Upper lobe of left lung (tissue), 6 donors: Measurements from ENCODE around the gene ADGRV1. TPM values are rescaled to one million over a fixed set of nuclear protein-coding genes. Genes with fewer than 3 reads are reported as not detected.

Experiments
- ATAC-seq, 2 donors: fragments of 200-7000 bp; cut with Tn5 transposase; one replicate each; pipeline ENCODE4 v1.9.1; 2022; ENCODE audit warnings: mild to moderate bottlenecking in 2 of 2, moderate library complexity in 2 of 2; ENCODE audit not compliant: low FRiP score in 2 of 2
- DNase-seq, 2 donors: peaks; one replicate each; pipeline ENCODE4 v3.0.0-alpha.2; 2019 to 2020
- H3K27ac ChIP-seq, 4 donors: fragments of 200-600 bp; sonication (generic); one replicate each; pipeline ENCODE4 v1.5.1; 2016 to 2019
- H3K27me3 ChIP-seq, 4 donors: fragments of 200-600 bp; sonication (generic); one replicate each; pipeline ENCODE4 v1.5.1; 2017 to 2019
- H3K36me3 ChIP-seq, 4 donors: fragments of 200-600 bp; sonication (generic); one replicate each; pipeline ENCODE4 v1.5.1; 2016 to 2019
- H3K4me1 ChIP-seq, 4 donors: fragments of 200-600 bp; sonication (generic); one replicate each; pipeline ENCODE4 v1.5.1; 2018 to 2019
- H3K4me3 ChIP-seq, 4 donors: fragments of 200-600 bp; sonication (generic); one replicate each; pipeline ENCODE4 v1.5.1; 2017 to 2019; ENCODE audit warnings: mild to moderate bottlenecking in 2 of 4, moderate library complexity in 1 of 4
- H3K9me3 ChIP-seq, 4 donors: fragments of 200-600 bp; sonication (generic); one replicate each; pipeline ENCODE4 v1.5.1; 2018 to 2019
- EP300 ChIP-seq, 4 donors: sonication (generic); formaldehyde crosslinking; IDR thresholded peaks; one replicate each; pipeline ENCODE4 v1.5.1; 2017; ENCODE audit warnings: antibody characterized with exemption in 4 of 4, control low read depth in 2 of 4
- POLR2A ChIP-seq, 4 donors: fragments of 450-650 bp; IDR thresholded peaks; one replicate each; pipeline ENCODE4 v1.5.1; 2016 to 2017; ENCODE audit warnings: antibody characterized with exemption in 4 of 4, mild to moderate bottlenecking in 2 of 4
- POLR2AphosphoS5 ChIP-seq, 2 donors: sonication (generic); formaldehyde crosslinking; IDR thresholded peaks; one replicate each; pipeline ENCODE4 v1.5.1; 2017; ENCODE audit warnings: antibody characterized with exemption in 2 of 2
- WGBS, 2 donors: methylation state at CpG; one replicate each; pipeline ENCODE4 v1.1.5; 2017 to 2018; 5-methylcytosine and 5-hydroxymethylcytosine counted together
- total RNA-seq, 6 donors: library from RNA; depleted of rRNA in 4 of 6; stranded (reverse); fragments of >200 nt in 4 of 6; gene quantifications; one replicate each; pipeline versions ENCODE4 v1.1.0 to v1.2.1, GENCODE V29; 2016 to 2021
- TF ChIP-seq, protein P1 (sequence below), 6 experiments: fragments of 450-650 bp in 4 of 6; fragments of 200-600 bp in 2 of 6; sonication (generic) in 2 of 6; IDR thresholded peaks; one replicate each; pipeline ENCODE4 v1.5.1; 2016 to 2019; ENCODE audit warnings: antibody characterized with exemption in 6 of 6
- donor health status: DM: no; HTN: no; CAD: no; lungs with moderate emphysema.
- donor health status: DM: no; HTN: yes; CAD: no; lungs with severe emphysema.

Gene ADGRV1
- total RNA-seq, 6 donors from 2014 or later, result 22.3 to 129 (median 60.4) TPM

GRCh38 chr5:91200692-91201091 lies 642.1 kb downstream of the ADGRV1 start:
- Histone ChIP-seq H3K4me1 (no peaks in the 10 kb centered on the region), H3K4me3 (no peak overlapping the region), H3K9me3 (no peaks in the 10 kb centered on the region), H3K36me3 (no peaks in the 10 kb centered on the region), H3K27ac (no peak overlapping the region), H3K27me3 (no peaks in the 10 kb centered on the region)
- no peak for ATAC-seq
- 91 to 94% methylated on average over 2 of the region's 2 CpGs for WGBS, 2 donors
- no peak for DNase-seq
- no peak for TF ChIP-seq EP300 (IDR thresholded peaks at IDR 0.05)
- TF ChIP-seq, protein P1, sequence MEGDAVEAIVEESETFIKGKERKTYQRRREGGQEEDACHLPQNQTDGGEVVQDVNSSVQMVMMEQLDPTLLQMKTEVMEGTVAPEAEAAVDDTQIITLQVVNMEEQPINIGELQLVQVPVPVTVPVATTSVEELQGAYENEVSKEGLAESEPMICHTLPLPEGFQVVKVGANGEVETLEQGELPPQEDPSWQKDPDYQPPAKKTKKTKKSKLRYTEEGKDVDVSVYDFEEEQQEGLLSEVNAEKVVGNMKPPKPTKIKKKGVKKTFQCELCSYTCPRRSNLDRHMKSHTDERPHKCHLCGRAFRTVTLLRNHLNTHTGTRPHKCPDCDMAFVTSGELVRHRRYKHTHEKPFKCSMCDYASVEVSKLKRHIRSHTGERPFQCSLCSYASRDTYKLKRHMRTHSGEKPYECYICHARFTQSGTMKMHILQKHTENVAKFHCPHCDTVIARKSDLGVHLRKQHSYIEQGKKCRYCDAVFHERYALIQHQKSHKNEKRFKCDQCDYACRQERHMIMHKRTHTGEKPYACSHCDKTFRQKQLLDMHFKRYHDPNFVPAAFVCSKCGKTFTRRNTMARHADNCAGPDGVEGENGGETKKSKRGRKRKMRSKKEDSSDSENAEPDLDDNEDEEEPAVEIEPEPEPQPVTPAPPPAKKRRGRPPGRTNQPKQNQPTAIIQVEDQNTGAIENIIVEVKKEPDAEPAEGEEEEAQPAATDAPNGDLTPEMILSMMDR (IDR thresholded peaks at IDR 0.05), result no peak
- TF ChIP-seq POLR2AphosphoS5 (IDR thresholded peaks at IDR 0.05), result no peak
- TF ChIP-seq POLR2A (IDR thresholded peaks at IDR 0.05), result no peak

DNA sequence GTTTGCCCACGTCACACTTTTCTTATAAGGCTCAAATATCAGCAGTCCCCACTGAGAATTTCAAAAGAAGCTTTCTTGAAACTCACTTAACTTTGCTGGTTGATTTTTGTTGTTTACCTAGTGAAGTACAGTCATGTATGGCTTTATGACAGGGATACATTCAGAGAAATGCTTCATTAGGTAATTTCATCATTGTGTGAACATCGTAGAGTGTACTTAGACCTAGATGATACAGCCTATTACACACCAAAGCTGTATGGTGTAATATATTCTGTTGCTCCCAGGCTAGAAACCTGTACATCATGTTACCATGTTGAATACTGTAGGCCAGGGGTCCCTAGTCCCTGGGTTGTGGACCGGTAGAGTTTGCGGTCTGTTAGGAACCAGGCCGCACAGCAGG lies 647.5 kb downstream of the ADGRV1 start:
- DNase-seq, result no peak
- ATAC-seq, result no peak
- H3K27ac ChIP-seq, result no peak overlapping the region
- H3K27me3 ChIP-seq, result no peaks in the 10 kb centered on the region
- H3K36me3 ChIP-seq, result no peaks in the 10 kb centered on the region
- TF ChIP-seq POLR2AphosphoS5 (IDR thresholded peaks at IDR 0.05) (no peak), POLR2A (IDR thresholded peaks at IDR 0.05) (no peak), EP300 (IDR thresholded peaks at IDR 0.05) (no peak)
- TF ChIP-seq, protein P1 (IDR thresholded peaks at IDR 0.05), result no peak
- no peaks in the 10 kb centered on the region for H3K9me3 ChIP-seq
- 83% methylated on average over 5 of the region's 5 CpGs; no CpG with 5 or more reads in 1 of the 2 donors for WGBS, 2 donors
- peaks cover 0 to 1% (median 0%) of the 10 kb centered on the region in 4 donors for H3K4me1 ChIP-seq
- H3K4me3 ChIP-seq, result no peak overlapping the region

DNA sequence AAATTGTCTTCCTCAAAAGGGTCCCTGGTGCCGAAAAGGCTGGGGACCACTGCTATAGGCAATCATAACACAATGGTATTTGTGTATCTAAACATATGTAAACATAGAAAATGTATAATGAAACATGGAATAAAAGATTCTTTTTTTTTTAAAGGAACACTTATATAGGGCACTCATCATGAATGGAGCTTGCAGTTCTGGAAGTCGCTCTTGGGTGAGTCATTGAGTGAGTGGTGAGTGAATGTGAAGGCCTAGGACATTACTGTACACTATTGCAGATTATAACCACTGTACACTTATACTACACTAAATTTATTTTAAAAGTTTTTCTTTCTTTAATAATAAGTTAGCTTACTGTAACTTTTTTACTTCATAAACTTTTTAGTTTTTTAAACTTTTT lies 648.1 kb downstream of the ADGRV1 start:
- no peaks in the 10 kb centered on the region for H3K9me3 ChIP-seq
- no peak overlapping the region for H3K4me3 ChIP-seq
- TF ChIP-seq, protein P1 (IDR thresholded peaks at IDR 0.05), result no peak

GRCh38 chr5:91207248-91207647 lies 648.7 kb downstream of the ADGRV1 start:
- H3K27me3 ChIP-seq, result no peaks in the 10 kb centered on the region
- DNase-seq (no peak), ATAC-seq (no peak)
- no peaks in the 10 kb centered on the region for H3K36me3 ChIP-seq
- H3K4me1 ChIP-seq, result peaks cover 0 to 4% (median 2%) of the 10 kb centered on the region in 4 donors
- H3K9me3 ChIP-seq, result no peaks in the 10 kb centered on the region
- WGBS, 2 donors, result 88 to 90% methylated on average over 3 of the region's 3 CpGs
- no peak overlapping the region for H3K4me3 ChIP-seq
- no peak overlapping the region for H3K27ac ChIP-seq
- TF ChIP-seq EP300 (IDR thresholded peaks at IDR 0.05) (no peak), POLR2AphosphoS5 (IDR thresholded peaks at IDR 0.05) (no peak), POLR2A (IDR thresholded peaks at IDR 0.05) (no peak)
- TF ChIP-seq, protein P1 (IDR thresholded peaks at IDR 0.05), result no peak

More for the DNA sequence above, 648.1 kb downstream of the ADGRV1 start:
- peaks cover 0 to 4% (median 0%) of the 10 kb centered on the region in 4 donors for H3K4me1 ChIP-seq
- no peak for ATAC-seq
- 91 to 98% methylated on average over 2 of the region's 2 CpGs for WGBS, 2 donors
- no peaks in the 10 kb centered on the region for H3K27me3 ChIP-seq
- H3K27ac ChIP-seq, result no peak overlapping the region
- DNase-seq, result no peak
- H3K36me3 ChIP-seq, result no peaks in the 10 kb centered on the region

DNA sequence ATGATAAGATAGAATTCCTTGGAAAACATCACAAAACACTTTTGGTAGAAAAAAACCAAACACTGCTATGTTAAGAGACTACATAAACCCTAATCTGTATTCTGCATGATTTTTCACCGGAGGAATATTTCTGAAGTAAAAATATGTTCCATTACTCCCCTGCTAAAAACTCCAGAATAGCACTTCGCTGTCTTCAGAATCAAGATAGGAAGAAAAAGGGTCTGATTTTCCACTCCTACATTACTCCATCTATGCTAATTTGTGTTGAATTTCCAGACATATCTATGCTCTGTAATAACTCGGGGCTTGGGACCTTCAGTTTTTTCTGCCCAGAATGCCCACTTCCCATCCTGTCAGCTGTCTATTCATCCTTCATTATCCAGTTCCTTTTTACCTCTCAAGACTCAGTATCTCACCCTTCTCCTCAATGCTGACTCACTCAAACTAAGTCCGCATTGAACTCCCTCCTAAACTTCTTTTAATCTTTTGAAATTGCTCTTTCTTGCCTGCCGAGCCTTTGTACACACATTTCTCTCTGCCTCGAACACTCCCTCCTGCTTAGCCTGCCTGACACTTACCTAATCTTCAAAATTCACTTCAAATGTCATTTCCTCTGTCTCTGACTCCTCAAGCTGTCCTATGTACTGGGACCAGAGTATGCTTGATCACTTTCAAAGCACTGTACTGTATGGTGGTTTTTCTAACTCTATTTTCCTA lies 653.6 kb downstream of the ADGRV1 start:
- H3K27me3 ChIP-seq, result no peaks in the 10 kb centered on the region
- WGBS, 2 donors, result 53 to 58% methylated on average over 6 of the region's 6 CpGs
- peak overlapping the region in 1 of 4 donors; percentile 42 for H3K27ac ChIP-seq

More for the DNA sequence above, 653.6 kb downstream of the ADGRV1 start:
- Histone ChIP-seq H3K4me1 (peaks cover 0 to 5% (median 4%) of the 10 kb centered on the region in 4 donors), H3K9me3 (no peaks in the 10 kb centered on the region), H3K36me3 (no peaks in the 10 kb centered on the region), H3K4me3 (no peak overlapping the region)
- DNase-seq (no peak), ATAC-seq (peak in 1 of 2 donors; percentile 60)
- no peak for TF ChIP-seq POLR2AphosphoS5 (IDR thresholded peaks at IDR 0.05)
- no peak for TF ChIP-seq POLR2A (IDR thresholded peaks at IDR 0.05)
- TF ChIP-seq, protein P1 (IDR thresholded peaks at IDR 0.05), result no peak
- no peak for TF ChIP-seq EP300 (IDR thresholded peaks at IDR 0.05)
